ENCODE results near the gene NDUFC2. TPM values are rescaled to one million over a fixed set of nuclear protein-coding genes. Genes with fewer than 3 reads are reported as not detected.
A peak's percentile ranks its signal among the peaks of the same experiment; 100 is the strongest.

The NDUFC2 gene
- total RNA-seq: 100 to 1,000 TPM in 1 of 4 donors, 10 to 100 TPM in 3; 67.8 to 102 (median 79.6) TPM

DNA sequence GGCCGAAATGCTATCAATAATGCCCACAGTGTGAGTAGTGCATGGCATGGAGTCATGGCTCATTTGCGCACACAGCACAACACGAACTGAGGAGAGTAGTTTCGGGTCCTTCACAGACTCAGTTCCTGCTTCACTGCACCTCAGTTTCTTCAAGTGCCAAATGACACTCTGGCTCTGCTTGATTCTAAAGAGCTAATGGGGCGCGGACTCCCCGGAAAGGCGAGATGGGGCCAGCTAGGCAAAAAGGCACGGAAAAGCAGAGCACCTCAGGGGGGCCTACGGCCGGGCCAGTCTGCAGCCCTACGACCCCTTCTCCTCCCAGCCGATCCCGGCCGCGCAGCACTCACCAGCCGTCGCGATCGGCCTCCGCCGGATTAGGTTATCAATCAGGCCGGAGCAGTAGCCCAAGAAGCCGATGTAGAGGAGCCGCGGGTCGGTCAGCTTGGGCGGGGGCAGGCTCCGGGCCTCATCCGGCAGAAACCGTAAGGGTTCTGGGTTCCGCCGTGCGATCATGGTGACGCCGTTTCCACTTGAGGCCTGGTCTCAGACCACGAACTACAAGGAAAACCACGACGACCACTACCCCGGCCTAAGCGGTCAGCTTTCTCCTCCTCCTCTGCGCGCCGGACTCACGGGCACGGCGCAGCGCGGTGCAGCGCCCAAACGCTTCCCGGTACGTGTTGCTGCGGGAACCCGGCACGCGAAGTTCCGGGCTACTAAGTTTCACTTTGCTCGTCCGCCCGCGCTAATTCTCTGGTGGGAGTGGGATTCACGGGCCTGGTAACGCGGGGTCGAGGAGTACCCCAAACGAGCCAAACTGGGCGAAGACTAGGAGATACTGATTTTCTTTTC is at the start of gene NDUFC2:
Gene NDUFC2 (minus strand): TSS at position 631 of the 852 bp plus-strand sequence. CDS start 118 bp downstream, at position 513.
- Histone ChIP-seq H3K27me3 (no peaks in the 10 kb centered on the region), H3K36me3 (no peaks in the 10 kb centered on the region), H3K27ac (peak within 1 kb of the TSS; percentile 54 to 90 (median 88)), H3K4me3 (peak within 1 kb of the TSS; percentile 75 to 94), H3K9me3 (no peaks in the 10 kb centered on the region), H3K4me1 (peaks cover 11 to 49% (median 27%) of the 10 kb centered on the region in 3 donors)
- 0 to 1% methylated on average over 13 to 15 of the region's 68 CpGs for WGBS, 2 donors (ENCODE audit: low coverage in 1 of 2)
- TF ChIP-seq POLR2A (IDR thresholded peaks at IDR 0.05) (peak; percentile 50 to 66), EP300 (IDR thresholded peaks at IDR 0.05) (no peak), POLR2AphosphoS5 (IDR thresholded peaks at IDR 0.05) (peak; percentile 84)
- TF ChIP-seq, protein P1, sequence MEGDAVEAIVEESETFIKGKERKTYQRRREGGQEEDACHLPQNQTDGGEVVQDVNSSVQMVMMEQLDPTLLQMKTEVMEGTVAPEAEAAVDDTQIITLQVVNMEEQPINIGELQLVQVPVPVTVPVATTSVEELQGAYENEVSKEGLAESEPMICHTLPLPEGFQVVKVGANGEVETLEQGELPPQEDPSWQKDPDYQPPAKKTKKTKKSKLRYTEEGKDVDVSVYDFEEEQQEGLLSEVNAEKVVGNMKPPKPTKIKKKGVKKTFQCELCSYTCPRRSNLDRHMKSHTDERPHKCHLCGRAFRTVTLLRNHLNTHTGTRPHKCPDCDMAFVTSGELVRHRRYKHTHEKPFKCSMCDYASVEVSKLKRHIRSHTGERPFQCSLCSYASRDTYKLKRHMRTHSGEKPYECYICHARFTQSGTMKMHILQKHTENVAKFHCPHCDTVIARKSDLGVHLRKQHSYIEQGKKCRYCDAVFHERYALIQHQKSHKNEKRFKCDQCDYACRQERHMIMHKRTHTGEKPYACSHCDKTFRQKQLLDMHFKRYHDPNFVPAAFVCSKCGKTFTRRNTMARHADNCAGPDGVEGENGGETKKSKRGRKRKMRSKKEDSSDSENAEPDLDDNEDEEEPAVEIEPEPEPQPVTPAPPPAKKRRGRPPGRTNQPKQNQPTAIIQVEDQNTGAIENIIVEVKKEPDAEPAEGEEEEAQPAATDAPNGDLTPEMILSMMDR (IDR thresholded peaks at IDR 0.05): peak in 1 of 4 experiments; percentile 39
- peak; percentile 94 for ATAC-seq

DNA sequence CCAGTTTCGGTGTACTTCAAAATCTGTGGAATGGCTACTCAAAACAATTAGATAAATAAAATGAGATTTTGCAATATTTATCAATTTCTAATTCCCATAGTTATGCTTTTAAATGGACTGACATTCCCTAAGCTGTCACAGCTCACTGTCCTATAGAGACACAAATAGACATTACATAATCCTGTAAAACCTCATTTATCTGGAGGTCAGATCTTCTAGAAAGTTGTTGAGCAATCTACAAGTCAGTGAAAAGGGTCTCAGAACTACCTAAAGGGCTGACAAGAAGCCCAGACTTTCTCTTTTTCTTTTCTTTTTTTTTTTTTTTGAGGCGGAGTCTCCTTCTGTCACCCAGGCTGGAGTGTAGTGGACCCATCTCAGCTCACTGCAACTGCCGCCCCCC is 47.7 kb upstream of the NDUFC2 start:
- Histone ChIP-seq H3K36me3 (peaks cover 0 to 15% of the 10 kb centered on the region in 2 donors), H3K4me3 (no peak overlapping the region), H3K27me3 (no peaks in the 10 kb centered on the region), H3K4me1 (no peaks in the 10 kb centered on the region), H3K9me3 (no peaks in the 10 kb centered on the region), H3K27ac (no peak overlapping the region)
- no peak for ATAC-seq
- TF ChIP-seq EP300 (IDR thresholded peaks at IDR 0.05): no peak
- no peak for TF ChIP-seq POLR2AphosphoS5 (IDR thresholded peaks at IDR 0.05)
- TF ChIP-seq, protein P1 (IDR thresholded peaks at IDR 0.05): no peak
- no peak for TF ChIP-seq POLR2A (IDR thresholded peaks at IDR 0.05)
- WGBS, 2 donors (ENCODE audit: low coverage in 1 of 2): 95 to 100% methylated on average over 1 of the region's 3 CpGs

DNA sequence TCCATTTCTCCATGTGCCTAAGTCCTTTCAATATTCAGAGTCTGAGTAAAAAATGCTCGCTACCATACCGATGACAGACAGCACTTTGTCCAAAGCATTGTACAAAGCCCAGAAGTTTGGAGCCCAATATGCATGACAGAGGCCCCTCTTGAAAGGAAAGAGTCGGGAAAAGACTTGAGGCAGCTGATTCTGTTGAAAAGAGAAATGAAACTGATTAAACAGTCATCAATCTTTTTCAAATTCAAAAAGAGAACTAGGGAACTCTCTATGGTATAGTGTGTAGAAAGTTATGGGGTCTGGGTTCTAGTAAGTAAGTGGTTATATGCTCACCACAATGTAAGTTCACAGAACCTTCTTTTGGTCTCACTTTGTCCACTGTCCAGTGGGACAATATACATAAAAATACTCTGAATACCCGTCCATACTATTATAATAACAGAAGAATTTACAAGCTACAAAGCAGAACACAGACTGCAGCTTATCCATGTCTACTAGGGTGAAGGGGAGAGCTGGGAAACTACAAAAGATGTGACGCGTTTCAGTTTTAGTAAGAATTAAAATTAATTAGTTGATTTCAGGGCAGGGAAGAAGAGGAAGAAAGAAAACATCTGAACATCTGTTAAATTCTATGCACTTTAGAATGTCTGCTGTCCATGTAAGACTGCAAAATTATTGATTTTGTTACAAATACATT is 33.1 kb upstream of the NDUFC2 start:
- WGBS, 2 donors (ENCODE audit: low coverage in 1 of 2): 78 to 83% methylated on average over 3 to 6 of the region's 6 CpGs
- TF ChIP-seq, protein P1 (IDR thresholded peaks at IDR 0.05): no peak
- no peak for TF ChIP-seq POLR2AphosphoS5 (IDR thresholded peaks at IDR 0.05)
- Histone ChIP-seq H3K4me3 (no peak overlapping the region), H3K27ac (no peak overlapping the region), H3K36me3 (peaks cover 0 to 81% of the 10 kb centered on the region in 2 donors), H3K27me3 (no peaks in the 10 kb centered on the region), H3K4me1 (no peaks in the 10 kb centered on the region), H3K9me3 (no peaks in the 10 kb centered on the region)
- no peak for ATAC-seq

DNA sequence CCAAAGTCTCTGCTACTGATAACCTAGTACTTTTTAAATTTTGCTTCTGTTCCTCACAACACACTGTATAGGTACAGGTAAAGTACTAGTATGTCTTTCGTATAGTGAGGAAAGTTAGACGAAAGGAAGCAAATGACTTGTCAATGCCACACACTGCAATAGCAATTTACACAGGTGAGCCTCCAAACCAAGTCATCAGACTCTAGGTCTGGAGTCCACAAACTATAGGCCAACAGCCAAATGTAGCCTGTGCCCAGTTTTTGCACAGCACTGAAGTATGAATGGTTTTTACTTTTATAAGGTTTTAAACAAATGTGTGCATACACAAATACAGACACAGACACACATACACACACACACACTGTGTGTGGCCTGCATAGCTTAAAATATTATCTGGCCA is 31.6 kb upstream of the NDUFC2 start:
- Histone ChIP-seq H3K27ac (no peak overlapping the region), H3K4me1 (no peaks in the 10 kb centered on the region), H3K9me3 (no peaks in the 10 kb centered on the region), H3K27me3 (no peaks in the 10 kb centered on the region), H3K36me3 (peaks cover 0 to 77% of the 10 kb centered on the region in 2 donors), H3K4me3 (no peak overlapping the region)
- TF ChIP-seq POLR2A (IDR thresholded peaks at IDR 0.05): no peak
- TF ChIP-seq, protein P1 (IDR thresholded peaks at IDR 0.05): no peak
- TF ChIP-seq POLR2AphosphoS5 (IDR thresholded peaks at IDR 0.05): no peak
- TF ChIP-seq EP300 (IDR thresholded peaks at IDR 0.05): no peak
- ATAC-seq: no peak
- 81 to 100% methylated on average over 2 of the region's 2 CpGs for WGBS, 2 donors (ENCODE audit: low coverage in 1 of 2)

Data from gastroesophageal sphincter (tissue), 4 donors.